GM23338 (cell line): ENCODE measurements around the gene INPP5A. TPM values are rescaled to one million over a fixed set of nuclear protein-coding genes. Genes with fewer than 3 reads are reported as not detected.

ENCODE experiments used
- ATAC-seq: fragments of 200-7000 bp; cut with Tn5 transposase; 3 replicates; pipeline ENCODE4 v1.9.1; 2020
- DNase-seq: peaks from one replicate; pipeline ENCODE4 v3.0.0-alpha.2; 2015; ENCODE audit warnings: low spot score
- H2AFZ ChIP-seq: fragments of 200-600 bp; sonication (generic); 2 replicates; pipeline ENCODE4 v1.8.0; 2016; ENCODE audit warnings: antibody characterized with exemption, mild to moderate bottlenecking, moderate library complexity
- H3F3A ChIP-seq: fragments of 200-600 bp; sonication (generic); replicated peaks from 2 replicates; pipeline ENCODE4 v1.8.0; 2017; ENCODE audit warnings: antibody characterized with exemption, mixed run types, low read depth
- H3K27ac ChIP-seq: fragments of 200-600 bp; sonication (generic); 2 replicates; pipeline ENCODE4 v1.6.1; 2016; ENCODE audit warnings: low read depth
- H3K27me3 ChIP-seq: fragments of 200-600 bp; sonication (generic); 2 replicates; pipeline ENCODE4 v1.8.0; 2016; ENCODE audit warnings: mild to moderate bottlenecking, mixed run types, moderate library complexity; ENCODE audit not compliant: insufficient read depth
- H3K36me3 ChIP-seq: fragments of 200-600 bp; sonication (generic); 2 replicates; pipeline ENCODE4 v1.8.0; 2016; ENCODE audit warnings: mild to moderate bottlenecking; ENCODE audit not compliant: insufficient read depth
- H3K4me1 ChIP-seq: fragments of 200-600 bp; sonication (generic); 2 replicates; pipeline ENCODE4 v1.8.0; 2016; ENCODE audit warnings: mild to moderate bottlenecking, moderate library complexity; ENCODE audit not compliant: insufficient read depth
- H3K4me2 ChIP-seq: fragments of 200-600 bp; sonication (generic); 2 replicates; pipeline ENCODE4 v1.7.1; 2017; ENCODE audit warnings: mixed run types
- H3K4me3 ChIP-seq: fragments of 200-600 bp; sonication (generic); 2 replicates; pipeline ENCODE4 v1.6.1; 2016; ENCODE audit warnings: mixed run types
- H3K79me2 ChIP-seq: fragments of 200-600 bp; sonication (generic); replicated peaks from 2 replicates; pipeline ENCODE4 v1.8.0; 2017; ENCODE audit warnings: mild to moderate bottlenecking; ENCODE audit not compliant: insufficient read depth
- H3K9me2 ChIP-seq: fragments of 200-600 bp; sonication (generic); 2 replicates; pipeline ENCODE4 v1.8.0; 2017; ENCODE audit not compliant: insufficient read depth
- H4K20me1 ChIP-seq: fragments of 200-600 bp; sonication (generic); replicated peaks from 2 replicates; pipeline ENCODE4 v1.8.0; 2017; ENCODE audit warnings: mild to moderate bottlenecking; ENCODE audit not compliant: insufficient read depth
- H3K27ac Mint-ChIP-seq: 2 replicates; pipeline ENCODE4 v1.8.0; 2020; ENCODE audit warnings: inconsistent platforms, mild to moderate bottlenecking, moderate library complexity, mixed read lengths
- H3K27me3 Mint-ChIP-seq: 3 replicates; pipeline ENCODE4 v1.8.0; 2022; ENCODE audit warnings: low read depth, mild to moderate bottlenecking, moderate library complexity, mixed read lengths, inconsistent platforms; ENCODE audit not compliant: insufficient read depth, poor library complexity
- H3K36me3 Mint-ChIP-seq: 3 replicates; pipeline ENCODE4 v1.8.0; 2021; ENCODE audit warnings: low read depth, mild to moderate bottlenecking, inconsistent platforms, moderate library complexity, mixed read lengths
- H3K4me1 Mint-ChIP-seq: 3 replicates; pipeline ENCODE4 v1.8.0; 2020; ENCODE audit warnings: mild to moderate bottlenecking, inconsistent platforms, mixed read lengths
- H3K4me3 Mint-ChIP-seq: 3 replicates; pipeline ENCODE4 v1.8.0; 2021; ENCODE audit warnings: moderate library complexity, mild to moderate bottlenecking, inconsistent platforms, mixed read lengths
- H3K9me3 Mint-ChIP-seq: 3 replicates; pipeline ENCODE4 v1.8.0; 2020; ENCODE audit warnings: moderate library complexity, mild to moderate bottlenecking, inconsistent platforms, mixed read lengths
- CREB1 ChIP-seq: fragments of 250-450 bp; sonication (Bioruptor Pico); IDR thresholded peaks from 2 replicates; pipeline ENCODE4 v1.5.0; 2020; ENCODE audit warnings: low read depth, mild to moderate bottlenecking, moderate library complexity
- EZH2 ChIP-seq: fragments of 200-600 bp; sonication (generic); IDR thresholded peaks from one replicate; pipeline ENCODE4 v1.8.0; 2017; ENCODE audit warnings: antibody characterized with exemption, mild to moderate bottlenecking, low read depth; ENCODE audit not compliant: unreplicated experiment
- EZH2phosphoT487 ChIP-seq: fragments of 200-600 bp; sonication (generic); IDR thresholded peaks from one replicate; pipeline ENCODE4 v1.8.1; 2018; ENCODE audit warnings: antibody characterized with exemption; ENCODE audit not compliant: unreplicated experiment
- NANOG ChIP-seq: IDR thresholded peaks from 2 replicates; pipeline ENCODE4 v1.6.1; 2016; ENCODE audit warnings: antibody characterized with exemption, borderline replicate concordance
- POLR2AphosphoS5 ChIP-seq: IDR thresholded peaks from 2 replicates; pipeline ENCODE4 v1.6.1; 2016; ENCODE audit warnings: antibody characterized with exemption, low read depth
- ZNF114 ChIP-seq: fragments of 250-450 bp; sonication (Bioruptor Pico); IDR thresholded peaks from 2 replicates; pipeline ENCODE4 v1.5.0; 2020; ENCODE audit warnings: mild to moderate bottlenecking, moderate library complexity
- ZNF331 ChIP-seq: fragments of 250-450 bp; sonication (Bioruptor Pico); IDR thresholded peaks from 2 replicates; pipeline ENCODE4 v1.5.0; 2020; ENCODE audit warnings: low read depth, mild to moderate bottlenecking, moderate library complexity
- ZNF462 ChIP-seq: fragments of 250-450 bp; sonication (Bioruptor Pico); IDR thresholded peaks from 2 replicates; pipeline ENCODE4 v1.5.0; 2020; ENCODE audit warnings: mild to moderate bottlenecking, moderate library complexity
- polyA plus RNA-seq: library from polyadenylated mRNA; unstranded; fragments of >200 nt; fragmentation: Nextera tagmentation; extraction: Ambion mirVana; gene quantifications from 2 replicates; pipeline ENCODE4 v1.2.1, GENCODE V29; 2016
- total RNA-seq: library from RNA; depleted of rRNA; stranded (reverse); fragments of >200 nt; shearing (Covaris generic); gene quantifications from 2 replicates; pipeline ENCODE4 v1.2.3, GENCODE V29; 2014
- TF ChIP-seq, protein P1 (sequence below): IDR thresholded peaks from 2 replicates; pipeline ENCODE4 v1.6.1; 2016; ENCODE audit warnings: antibody characterized with exemption

INPP5A gene
- total and polyA plus RNA-seq, 2 experiments from 2014 or later: 5.9 to 40.6 TPM

DNA sequence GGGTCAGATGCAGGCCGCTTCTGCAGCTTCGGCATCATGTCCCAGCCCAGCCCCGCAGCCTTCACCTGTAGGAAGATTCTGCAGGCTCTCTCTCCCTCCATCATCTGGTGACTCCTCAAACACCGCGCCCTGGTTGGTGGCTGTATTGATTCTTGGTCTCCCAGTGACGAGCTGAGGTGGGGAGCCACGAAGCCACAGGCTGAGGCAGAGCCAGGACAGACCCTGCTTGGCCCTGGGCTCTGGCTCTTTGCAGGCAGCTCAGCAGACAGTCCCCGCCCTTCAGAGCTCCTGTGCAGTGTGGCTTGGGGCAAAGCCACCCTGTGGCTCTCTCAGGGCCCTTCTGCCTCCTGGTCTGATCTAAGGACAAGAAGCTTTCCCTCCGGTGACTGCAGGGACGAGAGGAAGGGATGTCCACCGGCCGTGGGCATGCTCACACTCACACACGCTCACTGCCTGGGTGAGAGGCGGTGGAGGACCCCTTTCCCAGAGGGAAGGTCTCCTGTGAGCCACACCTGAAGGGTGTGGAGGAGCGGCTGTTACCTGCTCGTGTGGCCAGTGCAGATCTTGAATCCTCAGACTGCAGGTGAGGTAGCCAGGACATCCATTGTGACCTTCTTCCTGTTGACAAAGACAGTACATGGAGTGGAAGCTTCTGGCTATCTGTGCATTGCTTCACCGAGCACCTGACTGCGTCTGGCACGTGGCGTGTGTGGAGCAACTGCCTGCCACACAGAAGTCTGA lies 79.6 kb downstream of the INPP5A start (continued):
- TF ChIP-seq ZNF114 (no peak), CREB1 (CRISPR knock-in tag) (no peak), EZH2phosphoT487 (no peak), NANOG (no peak)

- peaks cover 11% of the 10 kb centered on the region; the same call in 1 of the 2 replicates for H3K36me3 ChIP-seq
- no peak overlapping the region for H3K27ac ChIP-seq
- H3K4me1 ChIP-seq: no peaks in the 10 kb centered on the region
- H3K36me3 Mint-ChIP-seq: peaks cover 29% of the 10 kb centered on the region
- DNase-seq (no peak), ATAC-seq (no peak)
- no peak overlapping the region for H3K4me2 ChIP-seq
- peaks cover 3% of the 10 kb centered on the region; the same call in 2 of the 3 replicates for H3K4me1 Mint-ChIP-seq
- H3K27me3 ChIP-seq: no peaks in the 10 kb centered on the region
- H3K27me3 Mint-ChIP-seq: peaks cover 15% of the 10 kb centered on the region
- no peak overlapping the region for H3K27ac Mint-ChIP-seq
- H3F3A ChIP-seq: no peaks in the 10 kb centered on the region
- H3K4me3 Mint-ChIP-seq: no peak overlapping the region
- peaks cover 46% of the 10 kb centered on the region for H3K9me3 Mint-ChIP-seq
- no peaks in the 10 kb centered on the region for H3K79me2 ChIP-seq
- H3K9me2 ChIP-seq: peaks cover 3% of the 10 kb centered on the region; the same call in 1 of the 2 replicates
- TF ChIP-seq ZNF331 (CRISPR knock-in tag): no peak
- no peak overlapping the region for H2AFZ ChIP-seq
- H3K4me3 ChIP-seq: no peak overlapping the region
- no peaks in the 10 kb centered on the region for H4K20me1 ChIP-seq
These were observed 80.1 kb downstream of the INPP5A start for GRCh38 chr10:132617737-132618052.

DNA sequence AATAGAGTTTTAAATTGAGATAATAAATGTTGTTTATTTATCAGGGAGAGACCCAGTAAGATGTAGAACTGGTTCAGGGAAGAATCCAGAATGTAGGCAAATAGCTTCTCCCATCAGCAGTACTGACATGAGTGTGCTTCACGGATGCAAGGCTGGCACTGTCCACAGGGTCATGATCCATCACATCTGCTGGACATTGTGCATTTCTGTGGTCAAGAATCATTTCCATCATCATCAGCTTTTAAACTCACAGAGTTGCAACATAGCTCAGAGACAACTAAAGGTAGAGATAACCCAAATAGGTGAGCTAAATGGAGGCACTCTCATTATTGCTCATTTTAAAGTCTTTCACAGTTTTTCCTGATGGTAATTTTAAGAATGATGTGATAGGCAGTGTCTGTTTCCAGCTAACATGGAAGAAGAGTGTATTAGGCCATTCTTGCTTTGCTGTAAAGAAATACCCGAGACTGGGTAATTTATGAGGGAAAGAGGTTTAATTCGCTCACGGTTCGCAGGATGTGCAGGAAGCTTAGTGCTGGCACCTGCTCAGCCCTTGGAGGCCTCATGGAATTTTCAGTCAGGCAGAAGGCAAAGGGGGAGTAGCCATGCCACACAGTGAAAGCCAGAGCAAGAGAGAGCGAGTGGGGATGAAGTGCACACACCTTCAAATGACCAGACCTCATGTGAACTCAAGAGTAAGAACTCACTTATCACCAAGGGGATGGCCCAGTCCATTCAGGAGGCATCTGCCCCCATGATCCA lies 80.8 kb downstream of the INPP5A start:
- peaks cover 12% of the 10 kb centered on the region for H3K27me3 Mint-ChIP-seq
- TF ChIP-seq ZNF462 (CRISPR knock-in tag) (no peak), EZH2 (no peak), NANOG (no peak), CREB1 (CRISPR knock-in tag) (no peak), POLR2AphosphoS5 (no peak), ZNF331 (CRISPR knock-in tag) (no peak)
- TF ChIP-seq, protein P1, sequence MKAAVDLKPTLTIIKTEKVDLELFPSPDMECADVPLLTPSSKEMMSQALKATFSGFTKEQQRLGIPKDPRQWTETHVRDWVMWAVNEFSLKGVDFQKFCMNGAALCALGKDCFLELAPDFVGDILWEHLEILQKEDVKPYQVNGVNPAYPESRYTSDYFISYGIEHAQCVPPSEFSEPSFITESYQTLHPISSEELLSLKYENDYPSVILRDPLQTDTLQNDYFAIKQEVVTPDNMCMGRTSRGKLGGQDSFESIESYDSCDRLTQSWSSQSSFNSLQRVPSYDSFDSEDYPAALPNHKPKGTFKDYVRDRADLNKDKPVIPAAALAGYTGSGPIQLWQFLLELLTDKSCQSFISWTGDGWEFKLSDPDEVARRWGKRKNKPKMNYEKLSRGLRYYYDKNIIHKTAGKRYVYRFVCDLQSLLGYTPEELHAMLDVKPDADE: no peak

More for the DNA sequence above, 80.8 kb downstream of the INPP5A start:
- no peaks in the 10 kb centered on the region for H3F3A ChIP-seq
- no peaks in the 10 kb centered on the region for H3K27me3 ChIP-seq
- H3K4me2 ChIP-seq: no peak overlapping the region
- no peak overlapping the region for H3K27ac ChIP-seq
- H3K4me3 ChIP-seq: no peak overlapping the region
- DNase-seq (no peak), ATAC-seq (no peak)
- H2AFZ ChIP-seq: no peak overlapping the region
- Mint-ChIP-seq H3K9me3 (peaks cover 46% of the 10 kb centered on the region), H3K36me3 (peaks cover 29% of the 10 kb centered on the region), H3K27ac (no peak overlapping the region), H3K4me1 (0 out of 3 replicates have a peak, but pooled peaks cover 2% of the 10 kb centered on the region), H3K4me3 (no peak overlapping the region)
- no peaks in the 10 kb centered on the region for H4K20me1 ChIP-seq
- H3K9me2 ChIP-seq: peaks cover 3% of the 10 kb centered on the region; the same call in 1 of the 2 replicates
- no peaks in the 10 kb centered on the region for H3K4me1 ChIP-seq
- peaks cover 11% of the 10 kb centered on the region; the same call in 1 of the 2 replicates for H3K36me3 ChIP-seq
- H3K79me2 ChIP-seq: no peaks in the 10 kb centered on the region
